Measurements from ENCODE around the gene NLRP14.
A peak's percentile ranks its signal among the peaks of the same experiment; 100 is the strongest.

The NLRP14 gene

DNA sequence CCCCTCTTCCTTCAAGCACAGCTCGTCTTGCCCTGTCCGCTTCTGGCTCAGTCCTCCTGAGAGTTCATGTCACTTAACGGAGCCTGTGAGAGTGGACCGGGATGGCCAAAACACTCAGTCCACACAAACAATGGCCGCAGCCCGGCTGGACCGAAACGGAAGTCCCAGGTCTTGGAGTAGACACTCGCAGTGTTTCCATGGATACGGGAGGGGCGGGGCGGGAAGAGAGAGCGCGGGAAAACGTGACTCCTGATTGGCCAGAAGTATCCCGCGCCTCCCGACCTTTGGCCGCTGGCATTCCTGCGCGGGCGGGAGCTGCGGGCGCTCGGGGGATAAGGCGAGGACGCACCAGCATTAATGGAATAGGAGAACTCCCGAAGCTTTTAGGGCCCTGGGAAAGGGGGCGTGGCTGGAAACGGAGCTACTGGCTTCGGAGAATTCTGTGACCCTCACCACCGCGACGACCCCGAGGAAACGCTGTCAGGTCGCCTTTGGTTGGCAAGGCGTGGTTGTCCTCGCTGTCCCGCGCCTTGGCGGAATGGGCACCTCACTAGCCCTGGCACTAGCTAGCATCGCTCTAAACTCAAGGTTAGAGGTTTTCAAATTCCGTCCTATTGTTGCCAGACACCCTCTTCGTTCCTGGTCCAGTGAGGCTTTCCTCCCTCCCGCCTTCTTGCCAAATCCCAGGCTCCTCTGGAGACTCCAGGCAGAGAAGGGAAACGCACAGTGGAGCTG is at the start of gene NLRP14, which contains the start of gene ZNF214:
NLRP14 (plus strand) TSS at position 297 of the 735 bp plus-strand sequence. CDS start 18,108 bp downstream, outside the sequence.
ZNF214 (minus strand) TSS at position 164 of the 735 bp plus-strand sequence. CDS start 17,511 bp downstream, outside the sequence.
- H3K27ac Mint-ChIP-seq, result no peak within 1 kb of the TSS
- H3K36me3 Mint-ChIP-seq, result no peaks in the 10 kb centered on the region
- no peaks in the 10 kb centered on the region for H3K9me3 Mint-ChIP-seq (ENCODE audit: low read depth)
- peak within 1 kb of the TSS; percentile 46 for H3K4me3 Mint-ChIP-seq
- H3K4me1 Mint-ChIP-seq (ENCODE audit: low read depth), result peaks cover 8% of the 10 kb centered on the region
- peaks cover 29% of the 10 kb centered on the region for H3K27me3 Mint-ChIP-seq

GRCh38 chr11:6979365-6979764 is 40.9 kb upstream of the NLRP14 start:
- Mint-ChIP-seq H3K27ac (no peak overlapping the region), H3K9me3 (ENCODE audit: low read depth) (no peaks in the 10 kb centered on the region), H3K4me1 (ENCODE audit: low read depth) (no peaks in the 10 kb centered on the region), H3K4me3 (no peak overlapping the region), H3K27me3 (peaks cover 13% of the 10 kb centered on the region), H3K36me3 (no peaks in the 10 kb centered on the region)

DNA sequence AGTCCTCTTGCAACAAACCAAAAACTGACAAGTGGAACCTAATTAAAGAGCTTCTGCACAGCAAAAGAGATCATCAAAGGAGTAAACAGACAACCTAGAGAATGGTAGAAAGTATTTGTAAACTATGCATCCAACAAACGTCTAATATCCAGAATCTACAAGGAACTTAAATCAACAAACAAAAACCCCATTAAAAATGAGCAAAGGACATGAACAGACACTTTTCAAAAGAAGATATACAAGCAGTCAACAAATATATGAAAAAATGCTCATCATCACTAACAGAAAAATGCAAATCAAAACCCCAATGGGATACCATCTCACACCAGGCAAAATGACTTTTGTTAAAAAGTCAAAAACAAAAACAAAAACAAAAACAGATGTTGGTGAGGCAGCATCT is 33.8 kb upstream of the NLRP14 start:
- H3K9me3 Mint-ChIP-seq (ENCODE audit: low read depth), result peaks cover 5% of the 10 kb centered on the region
- H3K36me3 Mint-ChIP-seq, result no peaks in the 10 kb centered on the region
- no peak overlapping the region for H3K27ac Mint-ChIP-seq
- no peaks in the 10 kb centered on the region for H3K4me1 Mint-ChIP-seq (ENCODE audit: low read depth)
- no peak overlapping the region for H3K4me3 Mint-ChIP-seq
- H3K27me3 Mint-ChIP-seq, result peaks cover 1% of the 10 kb centered on the region

GRCh38 chr11:6988506-6988905 is 31.8 kb upstream of the NLRP14 start:
- Mint-ChIP-seq H3K4me1 (ENCODE audit: low read depth) (no peaks in the 10 kb centered on the region), H3K27ac (no peak overlapping the region), H3K36me3 (no peaks in the 10 kb centered on the region), H3K4me3 (no peak overlapping the region), H3K27me3 (peaks cover 1% of the 10 kb centered on the region), H3K9me3 (ENCODE audit: low read depth) (peaks cover 5% of the 10 kb centered on the region)

- Mint-ChIP-seq H3K36me3 (no peaks in the 10 kb centered on the region), H3K27me3 (no peaks in the 10 kb centered on the region), H3K9me3 (ENCODE audit: low read depth) (peaks cover 4% of the 10 kb centered on the region), H3K27ac (no peak overlapping the region), H3K4me3 (no peak overlapping the region), H3K4me1 (ENCODE audit: low read depth) (no peaks in the 10 kb centered on the region)
Observed at GRCh38 chr11:6991227-6991626, 29.1 kb upstream of the NLRP14 start.

GRCh38 chr11:6992026-6992425 is 28.3 kb upstream of the NLRP14 start:
- H3K27me3 Mint-ChIP-seq, result no peaks in the 10 kb centered on the region
- H3K9me3 Mint-ChIP-seq (ENCODE audit: low read depth), result no peaks in the 10 kb centered on the region
- no peak overlapping the region for H3K4me3 Mint-ChIP-seq
- H3K27ac Mint-ChIP-seq, result no peak overlapping the region
- no peaks in the 10 kb centered on the region for H3K4me1 Mint-ChIP-seq (ENCODE audit: low read depth)
- no peaks in the 10 kb centered on the region for H3K36me3 Mint-ChIP-seq

DNA sequence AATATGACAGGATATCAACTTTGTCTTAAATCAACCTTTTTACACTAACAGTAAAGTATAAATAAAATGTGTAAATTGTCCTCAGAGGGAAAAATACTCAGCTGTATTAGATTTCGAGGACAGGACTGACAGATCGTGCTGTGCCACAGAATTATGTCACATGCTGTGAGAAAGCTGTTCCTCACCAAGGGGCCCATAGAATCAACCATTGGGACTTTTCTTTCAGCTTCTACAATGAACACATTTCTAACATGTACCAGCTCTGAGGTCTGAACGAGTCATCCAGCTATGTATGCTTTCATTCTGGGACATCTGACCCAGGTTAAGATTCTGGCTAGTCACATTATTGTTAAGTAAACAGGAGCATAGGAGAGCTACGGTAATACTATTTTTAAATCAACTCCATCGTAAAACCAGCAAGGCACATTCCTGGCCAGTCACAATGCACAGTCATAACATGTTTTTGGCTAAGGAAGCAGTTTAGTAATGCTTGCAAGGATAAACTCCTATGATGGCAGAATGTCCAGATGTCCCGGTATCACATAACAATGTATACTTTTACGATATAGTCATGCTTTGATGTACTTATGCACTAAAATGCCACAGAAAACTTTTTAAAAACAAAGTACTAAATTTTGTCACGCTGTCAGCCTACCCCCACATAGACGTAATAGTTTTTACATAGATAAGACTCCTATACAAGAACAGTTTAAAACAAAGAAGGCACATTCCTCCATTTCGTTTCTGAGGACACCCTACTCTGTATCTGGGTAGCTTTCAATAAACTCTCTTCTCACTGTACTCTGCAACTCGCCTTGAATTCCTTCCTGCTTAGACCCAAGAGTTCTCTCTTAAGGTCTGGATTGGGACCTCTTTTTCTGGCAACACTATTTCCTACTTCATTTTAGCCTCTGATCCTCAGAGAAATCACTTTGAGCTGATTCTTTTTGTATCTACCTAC is 27.5 kb upstream of the NLRP14 start:
- H3K9me3 Mint-ChIP-seq (ENCODE audit: low read depth), result no peaks in the 10 kb centered on the region
- no peaks in the 10 kb centered on the region for H3K4me1 Mint-ChIP-seq (ENCODE audit: low read depth)
- H3K27me3 Mint-ChIP-seq, result no peaks in the 10 kb centered on the region
- no peak overlapping the region for H3K4me3 Mint-ChIP-seq
- no peaks in the 10 kb centered on the region for H3K36me3 Mint-ChIP-seq
- no peak overlapping the region for H3K27ac Mint-ChIP-seq

- no peak overlapping the region for H3K27ac Mint-ChIP-seq
- H3K4me1 Mint-ChIP-seq (ENCODE audit: low read depth), result no peaks in the 10 kb centered on the region
- H3K36me3 Mint-ChIP-seq, result no peaks in the 10 kb centered on the region
- H3K4me3 Mint-ChIP-seq, result no peak overlapping the region
- H3K27me3 Mint-ChIP-seq, result peaks cover 15% of the 10 kb centered on the region
- no peaks in the 10 kb centered on the region for H3K9me3 Mint-ChIP-seq (ENCODE audit: low read depth)
Observed at GRCh38 chr11:6995703-6996102, 24.6 kb upstream of the NLRP14 start.

DNA sequence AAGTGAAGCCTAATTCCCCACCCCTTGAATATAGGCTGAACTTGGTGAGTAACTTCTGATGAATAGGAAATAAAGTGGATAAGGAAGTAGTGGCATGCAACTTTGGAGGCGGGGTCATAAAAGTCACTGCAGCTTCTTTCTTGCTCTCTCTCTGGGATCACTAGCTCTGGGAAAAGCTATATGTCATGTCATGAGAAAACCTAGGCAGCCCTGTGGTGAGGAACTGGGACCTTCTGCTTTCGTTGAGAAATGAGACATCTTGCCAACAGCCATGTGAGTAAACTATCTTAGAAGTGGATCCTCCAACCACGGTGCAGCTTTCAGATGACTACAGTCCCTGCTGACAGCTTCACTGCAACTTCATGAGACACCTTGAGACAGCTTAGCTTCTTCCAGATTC is 15.8 kb upstream of the NLRP14 start:
- no peak overlapping the region for H3K4me3 Mint-ChIP-seq
- peaks cover 30% of the 10 kb centered on the region for H3K27me3 Mint-ChIP-seq
- no peak overlapping the region for H3K27ac Mint-ChIP-seq
- no peaks in the 10 kb centered on the region for H3K4me1 Mint-ChIP-seq (ENCODE audit: low read depth)
- no peaks in the 10 kb centered on the region for H3K9me3 Mint-ChIP-seq (ENCODE audit: low read depth)
- H3K36me3 Mint-ChIP-seq, result no peaks in the 10 kb centered on the region

- Mint-ChIP-seq H3K27me3 (peaks cover 6% of the 10 kb centered on the region), H3K27ac (no peak overlapping the region), H3K4me3 (no peak overlapping the region), H3K9me3 (ENCODE audit: low read depth) (no peaks in the 10 kb centered on the region), H3K4me1 (ENCODE audit: low read depth) (no peaks in the 10 kb centered on the region), H3K36me3 (no peaks in the 10 kb centered on the region)
Observed at GRCh38 chr11:7014118-7014517, 6.2 kb upstream of the NLRP14 start.

DNA sequence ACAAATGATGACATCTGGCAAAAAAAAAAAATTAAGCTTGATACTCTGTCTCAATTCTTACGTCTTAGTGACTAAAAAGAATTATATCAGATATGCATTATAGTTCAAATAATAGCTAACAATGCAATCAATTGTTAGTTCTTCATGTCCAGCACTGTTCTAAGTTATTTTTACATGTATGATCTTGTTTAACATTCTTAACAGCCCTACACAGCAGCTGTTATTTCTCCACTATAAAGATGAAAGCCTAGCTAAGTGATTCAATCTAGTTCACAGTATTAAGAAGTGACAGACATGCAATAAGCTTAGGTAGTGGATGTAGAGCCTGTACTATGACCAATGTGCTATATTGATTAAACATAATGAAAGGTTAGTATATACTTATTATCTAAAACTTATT is 4.3 kb upstream of the NLRP14 start:
- peaks cover 8% of the 10 kb centered on the region for H3K4me1 Mint-ChIP-seq (ENCODE audit: low read depth)
- H3K9me3 Mint-ChIP-seq (ENCODE audit: low read depth), result no peaks in the 10 kb centered on the region
- H3K27me3 Mint-ChIP-seq, result peaks cover 13% of the 10 kb centered on the region
- H3K36me3 Mint-ChIP-seq, result no peaks in the 10 kb centered on the region
- H3K4me3 Mint-ChIP-seq, result no peak overlapping the region
- no peak overlapping the region for H3K27ac Mint-ChIP-seq

DNA sequence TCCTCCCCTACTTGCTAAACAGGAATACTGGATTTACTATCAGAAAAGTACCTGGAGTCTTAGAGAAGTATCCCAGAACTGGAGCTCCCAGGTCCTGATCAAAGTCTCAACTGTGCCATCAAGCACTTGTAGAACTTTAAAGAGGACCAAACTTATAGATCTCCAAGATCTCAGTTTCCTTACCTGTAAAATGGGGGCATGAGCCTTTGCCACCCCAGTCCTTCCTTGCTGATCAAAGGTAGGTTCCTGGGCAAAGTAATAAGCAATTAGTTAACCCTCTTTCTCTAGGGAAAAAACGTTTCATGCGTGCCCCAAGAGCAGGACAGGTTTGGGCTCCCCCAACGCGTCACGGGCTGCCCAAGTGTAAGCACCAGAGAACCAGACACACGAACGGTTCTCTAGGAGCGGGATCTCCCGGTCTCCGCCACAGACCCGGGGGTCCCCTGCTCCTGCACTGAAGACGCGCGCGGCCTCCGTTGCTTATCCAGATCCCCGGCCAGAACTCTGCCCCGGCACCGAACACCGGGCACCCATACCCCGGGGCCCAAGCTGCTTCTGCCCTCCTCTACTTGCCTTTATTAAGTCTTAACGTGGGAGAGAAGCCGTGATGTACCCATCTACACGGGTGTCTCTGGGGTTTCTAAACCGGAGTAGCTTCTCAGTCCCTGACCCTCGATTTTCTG is 638 bp upstream of the NLRP14 start:
- peaks cover 8% of the 10 kb centered on the region for H3K4me1 Mint-ChIP-seq (ENCODE audit: low read depth)
- no peaks in the 10 kb centered on the region for H3K9me3 Mint-ChIP-seq (ENCODE audit: low read depth)
- peaks cover 29% of the 10 kb centered on the region for H3K27me3 Mint-ChIP-seq
- H3K4me3 Mint-ChIP-seq, result peak overlapping the region; percentile 46
- H3K27ac Mint-ChIP-seq, result no peak overlapping the region
- H3K36me3 Mint-ChIP-seq, result no peaks in the 10 kb centered on the region

GRCh38 chr11:7021318-7021717 is 1.0 kb downstream of the NLRP14 start:
- Mint-ChIP-seq H3K27ac (no peak overlapping the region), H3K4me1 (ENCODE audit: low read depth) (peaks cover 8% of the 10 kb centered on the region), H3K9me3 (ENCODE audit: low read depth) (no peaks in the 10 kb centered on the region), H3K27me3 (peaks cover 29% of the 10 kb centered on the region), H3K36me3 (no peaks in the 10 kb centered on the region), H3K4me3 (no peak overlapping the region)

DNA sequence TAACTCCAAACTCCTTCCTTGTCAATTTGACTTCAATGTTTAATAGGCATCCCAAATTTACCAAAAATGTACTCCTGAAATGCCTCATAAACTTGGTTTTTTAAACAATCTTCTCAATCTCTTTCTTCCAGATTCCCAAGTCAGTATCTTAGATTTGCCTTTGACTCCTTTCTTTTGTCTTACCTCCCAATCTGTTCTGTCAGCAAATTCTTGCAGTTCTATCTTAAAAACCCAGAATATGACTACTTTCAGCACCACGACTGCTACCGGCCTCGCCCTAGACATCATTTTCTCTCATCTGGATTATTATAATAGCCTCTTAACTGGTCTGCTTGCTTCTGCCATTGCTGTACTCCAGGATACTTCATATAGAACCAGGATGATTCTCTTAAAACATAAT is 7.9 kb downstream of the NLRP14 start:
- peaks cover 4% of the 10 kb centered on the region for H3K27me3 Mint-ChIP-seq
- H3K4me1 Mint-ChIP-seq (ENCODE audit: low read depth), result no peaks in the 10 kb centered on the region
- H3K27ac Mint-ChIP-seq, result no peak overlapping the region
- H3K9me3 Mint-ChIP-seq (ENCODE audit: low read depth), result no peaks in the 10 kb centered on the region
- H3K4me3 Mint-ChIP-seq, result no peak overlapping the region
- H3K36me3 Mint-ChIP-seq, result no peaks in the 10 kb centered on the region

DNA sequence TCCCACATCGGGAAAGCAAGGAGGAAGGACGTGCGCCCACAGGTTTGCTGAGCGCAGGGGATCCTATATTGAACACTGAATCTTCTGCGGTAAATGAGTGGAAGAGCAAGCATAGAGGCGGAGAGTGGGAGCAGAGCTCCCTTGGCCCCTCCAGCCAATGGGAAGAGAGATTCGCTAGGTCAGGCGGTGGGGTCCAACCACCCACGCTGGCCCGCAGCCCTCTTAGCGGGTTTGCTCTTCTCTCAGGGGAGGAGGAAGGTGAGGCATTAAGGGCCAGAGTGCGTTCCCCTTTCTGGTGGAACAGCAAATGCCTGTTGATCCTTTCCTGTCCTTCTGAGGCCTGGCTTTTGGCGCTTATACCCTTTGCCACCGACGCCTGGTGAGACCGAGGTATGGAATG is 10.6 kb downstream of the NLRP14 start:
- Mint-ChIP-seq H3K9me3 (ENCODE audit: low read depth) (no peaks in the 10 kb centered on the region), H3K4me1 (ENCODE audit: low read depth) (no peaks in the 10 kb centered on the region), H3K27me3 (peaks cover 5% of the 10 kb centered on the region), H3K36me3 (no peaks in the 10 kb centered on the region), H3K27ac (no peak overlapping the region), H3K4me3 (no peak overlapping the region)
